ENCODE results near the gene DNASE1L3.

The DNASE1L3 gene

DNA sequence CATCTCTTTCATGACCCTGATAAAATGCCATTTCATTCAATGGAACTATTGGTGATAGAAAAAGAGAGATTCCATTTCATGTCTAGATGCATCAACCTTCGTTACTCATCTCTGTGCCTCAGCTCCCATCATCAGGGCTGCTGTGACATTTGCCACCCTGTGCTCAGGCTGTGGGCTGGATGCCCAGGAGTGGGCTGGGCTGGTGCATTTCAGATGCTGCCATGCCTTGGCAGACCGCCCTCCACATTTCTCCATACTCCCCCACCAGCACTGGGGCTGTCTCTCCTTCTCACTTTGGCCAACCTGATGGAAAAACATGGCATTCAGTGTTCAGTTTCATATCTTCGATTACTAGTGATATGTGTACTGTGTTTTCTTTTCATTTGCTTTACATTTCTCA, 59.1 kb downstream of the DNASE1L3 start:
- no peak overlapping the region for H3K27ac ChIP-seq (ENCODE audit: low read depth, low read length)
- H3F3A ChIP-seq (ENCODE audit: insufficient read depth) = no peaks in the 10 kb centered on the region

DNA sequence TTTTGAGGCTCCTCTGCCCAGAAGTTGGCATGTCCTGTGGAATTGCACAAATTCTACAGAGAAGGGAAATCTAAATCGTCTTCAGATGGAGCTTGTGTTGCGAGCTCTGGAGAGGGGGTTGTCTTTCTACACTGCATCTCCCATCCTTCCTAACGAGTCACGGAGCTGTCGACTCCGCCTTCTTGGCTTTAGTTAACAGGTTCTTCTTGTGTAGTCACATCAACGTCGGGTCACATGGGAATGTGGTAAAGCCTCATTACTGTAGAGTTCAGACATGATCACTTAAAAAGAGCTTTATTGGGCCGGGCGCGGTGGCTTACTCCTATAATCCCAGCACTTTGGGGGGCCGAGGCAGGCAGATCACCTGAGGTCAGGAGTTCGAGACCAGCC, 60.0 kb downstream of the DNASE1L3 start:
- Histone ChIP-seq H3F3A (ENCODE audit: insufficient read depth) (no peaks in the 10 kb centered on the region), H3K9me2 (replicated peaks; ENCODE audit: insufficient read depth, low read length) (no peaks in the 10 kb centered on the region), H3K27me3 (ENCODE audit: low read length) (no peaks in the 10 kb centered on the region), H2AFZ (ENCODE audit: low read depth, low read length, severe bottlenecking) (no peak overlapping the region), H3K36me3 (ENCODE audit: low read length) (no peaks in the 10 kb centered on the region), H3K79me2 (ENCODE audit: insufficient read depth, low read length) (no peaks in the 10 kb centered on the region), H4K20me1 (ENCODE audit: low read depth, low read length) (no peaks in the 10 kb centered on the region), H3K9me3 (ENCODE audit: insufficient read depth, low read length) (no peaks in the 10 kb centered on the region), H3K27ac (ENCODE audit: low read depth, low read length) (no peak overlapping the region), H3K4me2 (ENCODE audit: low read depth, low read length, poor library complexity, severe bottlenecking) (no peak overlapping the region), H3K9ac (ENCODE audit: low read length) (no peak overlapping the region), H3K4me3 (ENCODE audit: insufficient read depth, low read length, poor library complexity, severe bottlenecking) (no peak overlapping the region)
- no peak for TF ChIP-seq EZH2phosphoT487 (conservative IDR thresholded peaks at IDR 0.05; ENCODE audit: low read length)

More for the DNA sequence above, 59.1 kb downstream of the DNASE1L3 start:
- no peaks in the 10 kb centered on the region for H3K9me3 ChIP-seq (ENCODE audit: insufficient read depth, low read length)
- H3K4me3 ChIP-seq (ENCODE audit: insufficient read depth, low read length, poor library complexity, severe bottlenecking) = no peak overlapping the region
- H3K36me3 ChIP-seq (ENCODE audit: low read length) = no peaks in the 10 kb centered on the region
- no peak overlapping the region for H2AFZ ChIP-seq (ENCODE audit: low read depth, low read length, severe bottlenecking)
- H4K20me1 ChIP-seq (ENCODE audit: low read depth, low read length) = no peaks in the 10 kb centered on the region
- H3K79me2 ChIP-seq (ENCODE audit: insufficient read depth, low read length) = no peaks in the 10 kb centered on the region
- H3K9ac ChIP-seq (ENCODE audit: low read length) = no peak overlapping the region
- no peaks in the 10 kb centered on the region for H3K27me3 ChIP-seq (ENCODE audit: low read length)
- TF ChIP-seq EZH2phosphoT487 (conservative IDR thresholded peaks at IDR 0.05; ENCODE audit: low read length) = no peak
- TF ChIP-seq, protein P1, sequence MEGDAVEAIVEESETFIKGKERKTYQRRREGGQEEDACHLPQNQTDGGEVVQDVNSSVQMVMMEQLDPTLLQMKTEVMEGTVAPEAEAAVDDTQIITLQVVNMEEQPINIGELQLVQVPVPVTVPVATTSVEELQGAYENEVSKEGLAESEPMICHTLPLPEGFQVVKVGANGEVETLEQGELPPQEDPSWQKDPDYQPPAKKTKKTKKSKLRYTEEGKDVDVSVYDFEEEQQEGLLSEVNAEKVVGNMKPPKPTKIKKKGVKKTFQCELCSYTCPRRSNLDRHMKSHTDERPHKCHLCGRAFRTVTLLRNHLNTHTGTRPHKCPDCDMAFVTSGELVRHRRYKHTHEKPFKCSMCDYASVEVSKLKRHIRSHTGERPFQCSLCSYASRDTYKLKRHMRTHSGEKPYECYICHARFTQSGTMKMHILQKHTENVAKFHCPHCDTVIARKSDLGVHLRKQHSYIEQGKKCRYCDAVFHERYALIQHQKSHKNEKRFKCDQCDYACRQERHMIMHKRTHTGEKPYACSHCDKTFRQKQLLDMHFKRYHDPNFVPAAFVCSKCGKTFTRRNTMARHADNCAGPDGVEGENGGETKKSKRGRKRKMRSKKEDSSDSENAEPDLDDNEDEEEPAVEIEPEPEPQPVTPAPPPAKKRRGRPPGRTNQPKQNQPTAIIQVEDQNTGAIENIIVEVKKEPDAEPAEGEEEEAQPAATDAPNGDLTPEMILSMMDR (IDR thresholded peaks at IDR 0.05; ENCODE audit: insufficient read depth, low read length, poor library complexity, severe bottlenecking) = no peak
- no peak overlapping the region for H3K4me2 ChIP-seq (ENCODE audit: low read depth, low read length, poor library complexity, severe bottlenecking)
- H3K9me2 ChIP-seq (replicated peaks; ENCODE audit: insufficient read depth, low read length) = no peaks in the 10 kb centered on the region

DNA sequence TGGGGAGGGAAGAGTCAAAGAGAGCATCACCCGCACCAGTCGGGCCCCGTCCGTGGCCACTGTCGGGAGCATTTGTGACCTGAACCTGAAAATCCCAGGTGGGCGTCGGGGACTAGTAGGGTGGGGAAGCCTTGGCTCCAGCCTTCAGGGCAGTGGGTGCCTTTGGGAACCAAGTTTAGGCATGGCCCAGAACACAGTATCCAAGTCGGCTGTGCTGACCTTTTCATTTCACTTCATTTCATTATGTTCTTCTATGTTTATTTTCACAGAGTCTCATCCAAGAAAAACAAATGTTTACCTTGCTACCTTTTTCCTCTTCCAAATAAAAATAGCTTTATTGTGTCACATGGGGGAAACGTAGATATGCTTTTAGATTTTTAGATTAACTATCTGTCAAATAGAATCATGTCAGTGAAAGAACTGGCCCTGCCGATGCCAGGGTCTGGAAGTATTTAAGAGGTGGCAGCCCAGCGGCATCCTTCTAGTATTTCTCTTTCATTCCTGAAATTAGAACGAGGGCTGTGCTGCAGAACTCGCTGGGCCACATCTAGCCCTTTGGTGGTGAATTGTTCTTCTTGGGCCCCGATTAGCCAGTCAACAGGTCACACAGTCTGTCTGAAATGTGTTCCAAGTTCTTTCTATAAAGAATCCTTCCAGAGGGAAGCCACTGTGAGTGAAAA, 60.5 kb downstream of the DNASE1L3 start:
- H3K4me2 ChIP-seq (ENCODE audit: low read depth, low read length, poor library complexity, severe bottlenecking) = no peak overlapping the region
- no peak overlapping the region for H3K9ac ChIP-seq (ENCODE audit: low read length)
- H4K20me1 ChIP-seq (ENCODE audit: low read depth, low read length) = no peaks in the 10 kb centered on the region
- H3K27ac ChIP-seq (ENCODE audit: low read depth, low read length) = no peak overlapping the region
- TF ChIP-seq, protein P1 (IDR thresholded peaks at IDR 0.05; ENCODE audit: insufficient read depth, low read length, poor library complexity, severe bottlenecking) = no peak
- TF ChIP-seq EZH2phosphoT487 (conservative IDR thresholded peaks at IDR 0.05; ENCODE audit: low read length) = no peak
- H3K36me3 ChIP-seq (ENCODE audit: low read length) = no peaks in the 10 kb centered on the region
- no peak overlapping the region for H3K4me3 ChIP-seq (ENCODE audit: insufficient read depth, low read length, poor library complexity, severe bottlenecking)
- no peaks in the 10 kb centered on the region for H3K9me3 ChIP-seq (ENCODE audit: insufficient read depth, low read length)
- no peak overlapping the region for H2AFZ ChIP-seq (ENCODE audit: low read depth, low read length, severe bottlenecking)
- no peaks in the 10 kb centered on the region for H3K9me2 ChIP-seq (replicated peaks; ENCODE audit: insufficient read depth, low read length)
- H3K79me2 ChIP-seq (ENCODE audit: insufficient read depth, low read length) = no peaks in the 10 kb centered on the region
- H3F3A ChIP-seq (ENCODE audit: insufficient read depth) = no peaks in the 10 kb centered on the region
- H3K27me3 ChIP-seq (ENCODE audit: low read length) = no peaks in the 10 kb centered on the region

DNA sequence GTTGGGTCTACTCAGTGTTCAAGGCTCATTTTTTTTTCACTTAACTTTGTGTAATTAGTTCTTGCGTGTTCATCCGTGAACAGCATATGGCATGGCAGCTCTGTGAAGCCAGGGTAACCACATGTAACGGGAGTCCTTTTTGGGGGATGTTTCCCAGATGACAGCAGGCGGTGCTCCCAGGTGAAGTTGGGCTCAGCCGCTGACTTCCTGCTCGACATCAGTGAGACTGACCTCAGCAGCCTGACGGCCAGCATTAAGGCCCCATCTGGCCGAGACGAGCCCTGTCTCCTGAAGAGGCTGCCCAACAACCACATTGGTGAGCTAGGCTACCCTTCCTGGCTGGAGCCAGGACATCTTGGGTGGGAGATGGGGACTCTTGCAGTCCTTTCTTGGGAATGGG, 62.7 kb downstream of the DNASE1L3 start:
- TF ChIP-seq EZH2phosphoT487 (conservative IDR thresholded peaks at IDR 0.05; ENCODE audit: low read length) = no peak
- TF ChIP-seq, protein P1 (IDR thresholded peaks at IDR 0.05; ENCODE audit: insufficient read depth, low read length, poor library complexity, severe bottlenecking) = no peak
- no peaks in the 10 kb centered on the region for H3K36me3 ChIP-seq (ENCODE audit: low read length)

More for the DNA sequence above, 62.7 kb downstream of the DNASE1L3 start:
- Histone ChIP-seq H3K4me2 (ENCODE audit: low read depth, low read length, poor library complexity, severe bottlenecking) (no peak overlapping the region), H3K27me3 (ENCODE audit: low read length) (no peaks in the 10 kb centered on the region), H3K9me3 (ENCODE audit: insufficient read depth, low read length) (no peaks in the 10 kb centered on the region), H3K9me2 (replicated peaks; ENCODE audit: insufficient read depth, low read length) (no peaks in the 10 kb centered on the region), H3K27ac (ENCODE audit: low read depth, low read length) (no peak overlapping the region), H3K79me2 (ENCODE audit: insufficient read depth, low read length) (no peaks in the 10 kb centered on the region), H3K9ac (ENCODE audit: low read length) (no peak overlapping the region), H4K20me1 (ENCODE audit: low read depth, low read length) (no peaks in the 10 kb centered on the region), H2AFZ (ENCODE audit: low read depth, low read length, severe bottlenecking) (no peak overlapping the region), H3F3A (ENCODE audit: insufficient read depth) (no peaks in the 10 kb centered on the region), H3K4me3 (ENCODE audit: insufficient read depth, low read length, poor library complexity, severe bottlenecking) (no peak overlapping the region)
